NCI-H1436 treated with DMSO at 0.1 percent for 48 hours (cell line): ENCODE measurements around the gene YARS1.

Experiments
- DNase-seq: peaks from one replicate; lab custom pipeline; 2025; lab: John Stamatoyannopoulos, UW

The YARS1 gene

DNA sequence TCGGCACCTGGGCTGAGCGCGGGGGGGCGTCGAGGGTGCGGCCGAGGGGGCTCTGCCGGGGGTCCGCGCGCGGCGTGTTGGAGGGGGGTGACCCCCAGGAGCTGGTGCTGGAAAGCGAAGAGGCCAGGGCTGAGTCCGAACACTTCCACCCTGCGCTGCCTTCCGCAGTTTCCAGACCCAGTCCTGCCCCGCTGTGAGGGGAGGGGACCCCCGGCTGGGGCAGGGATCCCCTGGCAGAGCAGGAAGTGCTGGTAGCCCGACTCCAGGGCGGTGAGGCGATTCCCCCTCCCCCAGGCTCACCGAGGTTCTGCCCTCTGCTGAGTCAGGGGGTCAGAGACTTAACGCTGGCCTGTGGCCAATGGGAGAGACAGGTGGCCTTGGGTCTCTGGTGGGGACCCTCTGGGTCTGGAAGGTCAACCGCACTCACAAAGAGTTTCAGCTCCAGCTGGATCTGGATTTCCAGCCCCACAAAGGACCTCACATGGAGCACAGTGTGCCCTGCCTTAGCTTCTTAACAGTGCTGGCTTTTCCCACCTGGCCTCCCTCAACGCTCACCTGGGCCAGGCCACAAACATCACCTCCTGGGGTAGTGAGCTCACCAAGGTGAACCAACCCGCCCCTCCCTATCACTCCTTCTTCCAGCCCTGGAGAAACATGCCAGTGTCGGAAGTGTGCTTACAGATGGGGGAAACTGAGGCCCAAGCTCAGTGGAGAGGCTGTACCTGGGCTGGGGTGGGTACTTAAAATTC lies 74.8 kb downstream of the YARS1 start:
- DNase-seq, result no peak

DNA sequence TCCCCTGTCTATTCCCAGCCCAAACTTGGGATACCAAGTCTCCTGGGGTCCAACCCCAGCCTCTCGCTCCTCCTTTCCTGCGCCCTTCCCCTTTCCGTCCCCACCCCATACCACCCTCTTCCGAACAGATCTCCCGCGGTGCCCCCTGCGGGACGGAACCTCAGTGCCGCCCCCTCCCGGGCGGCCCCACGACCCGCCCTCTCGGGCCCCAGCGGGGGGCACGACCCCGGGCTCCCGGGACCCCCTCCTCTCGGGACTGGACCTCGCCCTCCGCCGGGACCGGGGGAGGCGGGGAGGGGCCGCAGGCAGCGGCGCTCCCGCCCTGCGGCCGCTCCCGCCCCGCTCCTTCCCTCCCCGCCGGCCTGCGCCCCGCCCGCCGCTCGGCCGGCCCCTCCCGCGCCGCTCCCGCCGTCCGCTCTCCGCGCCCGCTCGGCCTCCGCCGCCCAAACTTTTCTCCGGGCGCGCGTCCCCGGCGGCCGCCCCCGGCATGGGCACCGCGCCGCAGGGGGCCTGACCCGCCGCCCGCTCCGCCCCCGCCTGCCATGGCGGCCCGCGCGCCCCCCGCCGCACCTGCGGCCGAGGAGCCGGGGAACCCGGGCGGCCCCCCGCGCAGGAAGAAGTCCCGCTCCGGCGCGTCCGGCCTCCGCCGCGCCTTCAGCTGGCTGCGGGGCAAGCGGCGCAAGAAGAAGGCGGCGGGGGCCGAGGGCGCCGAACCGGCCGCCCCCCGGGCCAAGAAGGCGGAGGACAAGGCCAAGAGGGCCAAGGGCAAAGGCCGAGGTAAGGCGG lies 75.6 kb downstream of the YARS1 start:
- no peak for DNase-seq

DNA sequence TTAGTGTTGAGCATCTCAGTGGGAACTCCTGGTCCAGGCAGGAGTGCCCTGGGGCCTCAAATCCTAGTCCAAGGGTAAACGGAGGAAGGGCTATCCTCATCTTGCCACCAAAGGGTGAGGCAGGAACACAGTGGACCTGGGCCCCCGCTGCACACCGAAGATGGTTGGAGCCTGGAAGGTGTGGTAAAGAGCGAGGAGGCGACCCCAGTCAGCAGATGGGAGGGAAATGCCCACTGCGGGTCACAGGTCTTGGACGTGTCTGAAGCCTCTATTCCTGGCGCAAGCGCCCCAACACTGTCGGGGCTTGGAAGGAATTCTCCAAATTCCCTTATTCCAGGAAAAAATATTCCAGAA lies 76.1 kb downstream of the YARS1 start:
- no peak for DNase-seq

DNA sequence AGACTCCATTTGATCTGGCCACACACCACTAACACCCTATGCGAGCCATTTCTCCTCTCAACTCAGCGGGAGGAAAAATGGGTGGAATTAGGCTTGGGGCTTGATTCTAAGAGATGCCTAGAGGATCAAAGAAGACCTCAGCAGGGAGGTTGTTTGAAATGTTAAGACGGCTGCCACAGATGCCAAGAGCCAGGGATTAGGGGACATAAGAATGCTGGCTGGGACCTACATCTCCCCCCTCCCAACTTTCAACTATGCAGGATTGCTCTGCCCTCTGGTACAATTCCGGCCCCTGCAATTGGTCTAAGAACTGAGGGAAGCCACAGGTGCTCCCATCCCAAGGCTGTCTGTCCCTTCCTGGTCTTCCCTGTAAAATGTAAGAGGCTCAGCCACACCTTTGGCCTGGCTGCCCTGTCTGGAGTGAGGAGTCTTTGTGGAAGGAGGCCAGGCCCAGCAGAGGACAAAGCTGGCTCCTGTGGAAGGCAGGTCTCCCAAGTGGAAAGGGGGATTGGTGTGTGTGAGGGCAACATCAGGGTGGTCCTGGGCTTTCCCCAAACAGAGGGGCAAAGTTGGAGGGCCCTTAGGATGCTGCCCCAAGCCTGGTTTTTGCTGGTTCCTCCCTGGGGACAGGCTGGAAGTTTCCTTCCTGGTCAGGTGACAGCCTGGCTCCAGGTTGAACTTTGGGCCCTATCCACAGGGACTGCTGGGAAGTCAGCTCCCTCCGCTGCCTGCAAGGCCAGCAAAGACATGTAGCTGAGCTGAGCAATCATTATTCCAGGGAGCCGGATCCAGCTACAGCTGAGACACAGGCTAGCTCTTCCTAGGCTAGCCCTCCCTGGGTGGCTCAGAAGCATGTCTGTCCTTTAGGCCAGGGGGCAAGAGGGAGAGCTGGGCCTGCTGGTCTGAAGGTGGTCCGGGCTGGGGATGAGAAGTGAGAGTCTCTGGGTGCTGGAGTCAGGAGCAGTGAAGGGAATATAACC lies 80.1 kb downstream of the YARS1 start:
- no peak for DNase-seq

DNA sequence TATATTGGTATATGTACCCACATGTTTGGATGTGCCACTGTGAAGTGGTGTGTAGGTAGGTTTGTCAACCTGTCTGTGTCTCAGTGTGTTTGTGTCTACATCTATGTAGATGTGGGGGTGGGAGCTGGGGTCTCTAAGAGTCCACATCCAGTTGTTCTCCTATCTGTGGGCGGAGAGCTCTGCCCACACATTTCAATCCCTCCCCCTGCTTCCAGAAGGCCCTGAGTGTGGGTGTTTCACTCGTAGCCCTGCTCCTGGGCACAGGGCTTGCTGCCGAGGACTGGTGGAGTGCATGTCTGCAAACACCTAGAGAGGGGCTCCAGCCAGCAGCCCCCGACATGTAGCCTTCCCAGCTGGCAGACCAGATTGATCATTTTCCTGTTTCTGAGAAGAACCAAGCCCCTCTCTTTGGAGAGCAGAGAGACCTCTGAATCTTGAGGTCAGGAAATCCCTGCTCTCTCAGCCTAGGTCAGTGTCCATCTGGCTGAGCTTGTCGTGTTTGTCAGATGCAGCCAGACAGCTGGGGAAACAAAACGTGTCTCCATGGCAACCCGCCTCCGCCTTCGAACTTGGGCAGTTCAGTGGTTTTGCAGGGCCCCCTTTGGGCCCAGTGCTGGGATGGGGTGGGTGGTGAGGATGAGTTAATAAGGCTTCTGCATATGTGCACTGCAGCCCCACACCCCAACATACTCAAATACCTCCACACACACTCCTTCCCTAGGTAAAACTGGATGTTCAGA lies 83.4 kb downstream of the YARS1 start:
- DNase-seq, result no peak

DNA sequence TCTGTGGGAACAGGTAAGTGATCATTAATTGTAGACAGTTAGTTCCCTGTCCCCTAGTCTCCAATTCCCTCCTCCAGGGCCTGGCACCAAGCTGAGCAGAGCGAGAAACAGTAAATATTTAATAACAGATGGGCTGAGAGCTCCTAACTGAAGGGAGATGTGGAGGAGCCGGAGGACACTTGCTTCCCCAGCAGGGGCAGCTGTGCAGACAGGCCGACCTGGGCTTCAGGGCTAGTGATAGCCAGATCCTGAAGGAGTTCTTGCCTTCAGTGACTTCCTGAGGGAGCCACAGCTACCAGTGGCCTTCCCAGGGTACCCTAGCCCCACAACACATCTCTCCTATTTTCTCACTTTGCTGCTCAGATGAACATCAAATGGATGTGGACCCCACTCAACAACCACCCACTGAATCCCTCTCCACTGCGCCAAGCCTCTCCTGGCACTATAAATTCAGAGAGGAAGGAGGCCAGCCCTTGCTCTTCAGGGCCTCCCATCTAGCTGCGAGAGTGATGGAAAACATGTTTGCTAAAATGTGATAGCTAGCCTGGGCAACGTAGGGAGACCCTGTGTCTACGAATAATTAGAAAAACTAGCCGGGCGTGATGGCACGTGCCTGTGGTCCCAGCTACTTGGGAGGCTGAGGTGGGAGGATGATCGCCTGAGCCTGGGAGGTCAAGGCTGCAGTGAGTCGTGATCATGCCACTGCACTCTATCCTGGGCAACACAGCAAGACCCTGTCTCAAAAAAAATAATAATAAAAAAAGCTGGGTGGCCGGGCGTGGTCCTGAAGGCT lies 87.7 kb downstream of the YARS1 start:
- DNase-seq, result no peak

DNA sequence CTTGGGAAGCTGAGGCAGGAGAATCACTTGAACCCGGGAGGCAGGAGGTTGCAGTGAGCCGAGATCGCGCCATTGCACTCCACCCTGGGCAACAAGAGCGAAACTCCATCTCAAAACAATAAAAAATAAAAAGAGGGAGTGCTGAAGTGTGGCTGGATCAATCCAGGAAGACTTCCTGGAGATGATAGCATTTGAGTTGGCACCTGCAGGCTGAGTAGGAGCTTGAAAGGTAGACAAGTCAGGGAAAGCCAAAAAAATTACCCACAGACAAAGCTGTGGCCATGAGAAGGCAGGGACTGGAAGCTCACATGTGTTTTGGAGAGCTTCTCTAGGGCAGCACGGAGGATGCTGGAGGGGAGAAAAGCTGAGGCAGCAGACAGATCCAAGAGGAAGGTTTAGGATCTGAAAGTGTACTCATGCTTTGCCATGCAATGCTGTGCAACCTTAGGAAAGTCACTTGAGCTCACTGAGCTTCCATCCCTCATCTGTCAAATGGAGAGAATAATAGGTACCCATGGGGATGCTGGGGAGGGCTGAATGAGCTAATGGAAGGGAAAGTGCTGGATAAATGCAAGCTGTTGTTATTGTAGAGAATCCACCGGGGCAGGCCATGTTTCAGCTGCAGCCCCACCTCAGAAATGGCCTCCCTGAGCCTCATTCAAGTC lies 88.6 kb downstream of the YARS1 start:
- DNase-seq, result no peak

DNA sequence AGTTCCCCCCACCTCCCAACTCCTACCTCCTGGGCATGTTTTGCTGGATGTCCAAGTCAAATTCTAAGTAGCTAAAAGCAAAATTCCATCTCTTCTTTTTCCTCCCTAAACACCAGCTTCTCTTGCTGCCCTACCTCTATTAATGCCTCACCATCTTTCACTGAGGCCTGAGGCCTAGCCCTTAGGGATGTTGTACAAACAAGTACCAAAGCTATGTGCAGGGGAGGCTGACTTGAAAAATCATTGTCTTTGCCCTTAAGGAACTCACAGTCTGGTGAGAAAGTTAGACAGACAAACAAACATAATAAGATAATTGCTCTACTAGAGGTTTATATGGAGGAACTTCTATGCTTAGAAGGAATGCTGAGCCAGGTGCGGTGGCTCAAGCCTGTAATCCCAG lies 89.3 kb downstream of the YARS1 start:
- DNase-seq, result no peak

DNA sequence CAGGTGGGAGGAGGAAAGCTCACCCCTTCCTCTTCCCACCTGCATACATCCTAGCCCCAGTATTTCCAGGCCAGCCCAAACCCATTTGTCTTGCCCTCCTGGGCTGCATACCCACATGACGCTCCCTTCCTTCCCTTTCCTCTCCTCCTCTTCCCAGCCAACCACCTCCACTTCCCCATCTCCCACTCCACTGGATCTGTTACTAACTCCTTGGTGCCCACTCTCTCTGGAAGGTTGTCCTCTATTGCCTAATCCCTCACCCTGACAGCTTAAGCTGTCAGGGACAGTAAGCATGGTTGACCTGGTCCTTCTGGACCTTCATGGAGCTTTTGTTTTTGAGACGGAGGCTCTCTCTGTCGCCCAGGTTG lies 91.6 kb downstream of the YARS1 start:
- DNase-seq, result no peak
